HG02759 (cell line): Measurements from ENCODE around the gene HLA-DRB1.
"Not testable (repeated sequence)": the region's sequence is repeated elsewhere in the genome, so short reads cannot be mapped to it uniquely, and the experiment has no call there.

Experiments used
- ATAC-seq: cut with Tn5 transposase; IDR thresholded peaks from one replicate; pipeline ENCODE4 v1.9.1; 2021; ENCODE audit warnings: mild to moderate bottlenecking, moderate library complexity; ENCODE audit not compliant: unreplicated experiment

The HLA-DRB1 gene

DNA sequence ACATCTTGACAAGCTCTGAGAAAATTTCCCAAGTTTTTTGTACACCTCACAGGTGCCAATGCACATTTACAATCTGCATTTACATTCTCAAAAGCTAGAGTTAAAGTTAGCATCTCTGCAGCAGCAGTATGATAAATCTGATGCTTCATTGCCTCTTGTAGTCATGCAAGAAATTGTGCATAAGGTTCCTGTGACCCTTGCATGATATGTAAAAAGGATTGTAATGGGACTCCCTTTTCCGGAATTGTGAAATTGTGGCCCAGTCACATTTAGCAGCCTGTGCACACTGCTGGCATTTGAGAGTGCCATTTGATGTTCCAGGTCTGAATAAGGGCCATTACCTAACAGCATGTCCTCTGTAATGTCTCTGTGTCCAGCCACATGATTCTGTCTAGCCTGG is 24.1 kb downstream of the HLA-DRB1 start:
- ATAC-seq, result no peak

DNA sequence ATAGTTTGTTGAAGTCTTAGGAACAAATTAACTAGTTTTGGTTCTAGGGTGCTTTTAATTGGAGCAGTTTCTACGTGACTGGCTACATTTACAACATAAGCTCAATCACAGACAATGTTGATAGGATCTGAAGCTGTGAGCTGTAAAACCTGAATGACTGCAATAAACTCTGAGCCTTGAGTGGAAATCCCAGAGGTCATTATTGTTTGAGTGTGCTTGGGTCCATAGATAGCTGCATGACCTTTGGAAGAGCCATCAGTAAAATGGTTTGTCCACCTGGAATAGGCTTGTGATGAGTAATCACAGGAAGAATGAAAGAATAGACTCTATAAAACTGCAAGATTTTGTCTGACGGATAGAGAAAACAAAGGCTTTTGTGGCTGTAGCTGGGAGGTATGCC is 26.7 kb downstream of the HLA-DRB1 start:
- ATAC-seq, result no peak

DNA sequence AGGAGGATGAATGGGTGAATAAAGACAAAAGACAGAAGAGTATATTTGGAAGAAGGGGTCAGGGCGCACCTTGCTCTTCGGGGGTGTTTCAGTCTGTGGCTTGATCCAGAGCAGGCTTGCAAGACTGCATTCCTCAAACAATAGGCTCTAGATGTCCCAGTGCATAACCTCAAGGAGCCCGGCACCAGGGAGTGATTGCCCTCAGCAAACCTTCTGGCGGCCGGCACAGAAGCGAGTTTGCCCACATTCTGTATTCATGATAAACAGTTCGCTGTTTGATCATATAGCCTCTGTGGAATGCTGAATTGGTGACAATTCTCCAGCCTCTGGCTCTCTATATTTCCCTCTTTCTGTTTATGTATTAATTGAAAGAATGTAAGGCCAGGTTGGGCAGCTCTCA is 29.9 kb downstream of the HLA-DRB1 start:
- no peak for ATAC-seq

DNA sequence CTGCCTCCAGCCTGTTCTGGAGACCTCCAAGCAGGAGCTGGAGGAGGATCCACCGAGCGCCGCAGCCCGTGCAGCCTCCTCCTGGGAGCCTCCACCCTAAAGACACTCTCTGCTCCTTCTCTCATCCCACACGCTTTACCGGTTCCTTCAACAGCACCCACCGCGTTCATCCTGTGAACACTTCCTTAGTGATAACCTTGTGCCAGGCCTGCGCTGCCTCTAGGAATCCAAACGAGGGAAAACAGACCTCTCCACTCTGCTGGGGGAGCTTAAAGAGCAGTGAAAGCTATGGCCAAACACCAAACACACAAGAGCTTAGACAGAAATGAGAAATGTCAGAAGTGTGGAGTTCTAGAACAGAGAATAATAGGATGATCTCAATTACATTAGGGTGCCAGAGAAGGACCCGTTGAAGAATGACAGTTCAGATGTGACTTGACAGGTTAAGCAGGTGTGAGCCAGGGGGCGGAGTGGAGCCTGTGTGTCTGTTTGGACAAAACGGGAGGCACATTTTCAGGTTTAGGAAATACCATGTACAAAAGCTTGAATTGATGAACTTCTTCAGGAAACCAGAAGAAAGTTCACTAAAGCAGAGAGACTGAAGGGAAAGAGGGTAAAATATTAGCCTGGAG is 31.1 kb downstream of the HLA-DRB1 start:
- no peak for ATAC-seq

DNA sequence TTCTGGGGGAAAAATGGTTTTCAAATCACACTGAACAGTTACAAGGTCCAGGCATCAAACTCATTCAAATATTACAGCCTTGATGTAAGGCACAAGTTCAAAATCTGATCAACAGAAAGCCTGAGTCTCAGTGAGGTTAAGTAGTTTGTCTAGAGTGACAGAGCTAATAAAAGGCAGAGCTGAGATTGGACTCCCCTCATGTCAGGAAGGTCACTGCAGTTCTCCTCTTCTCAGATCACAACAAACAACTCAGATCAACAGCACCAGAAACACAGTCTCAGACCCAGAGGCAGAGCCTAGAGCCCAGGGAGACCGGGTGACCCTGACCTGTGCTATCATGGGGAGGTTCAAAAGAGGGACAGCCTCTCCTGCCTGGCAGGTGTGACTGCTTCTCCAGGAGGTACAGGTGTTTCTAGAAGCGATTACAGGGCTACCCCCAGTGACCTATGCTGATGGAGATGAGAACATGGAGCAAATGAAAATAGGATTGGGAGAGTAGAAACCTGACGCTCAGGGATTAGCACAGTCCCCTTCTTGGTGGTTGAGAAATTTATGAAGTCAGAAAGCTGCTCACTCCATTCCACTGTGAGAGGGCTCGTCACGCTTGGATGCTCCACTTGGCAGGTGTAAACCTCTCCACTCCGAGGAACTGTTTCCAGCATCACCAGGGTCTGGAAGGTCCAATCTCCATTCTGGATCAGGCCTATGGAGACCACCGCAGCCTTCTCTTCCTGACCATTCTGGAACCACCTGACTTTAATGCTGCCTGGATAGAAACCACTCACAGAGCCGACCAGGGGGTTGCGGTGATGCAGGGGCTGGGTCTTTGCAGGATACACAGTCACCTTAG is 35.3 kb downstream of the HLA-DRB1 start:
- no peak for ATAC-seq

DNA sequence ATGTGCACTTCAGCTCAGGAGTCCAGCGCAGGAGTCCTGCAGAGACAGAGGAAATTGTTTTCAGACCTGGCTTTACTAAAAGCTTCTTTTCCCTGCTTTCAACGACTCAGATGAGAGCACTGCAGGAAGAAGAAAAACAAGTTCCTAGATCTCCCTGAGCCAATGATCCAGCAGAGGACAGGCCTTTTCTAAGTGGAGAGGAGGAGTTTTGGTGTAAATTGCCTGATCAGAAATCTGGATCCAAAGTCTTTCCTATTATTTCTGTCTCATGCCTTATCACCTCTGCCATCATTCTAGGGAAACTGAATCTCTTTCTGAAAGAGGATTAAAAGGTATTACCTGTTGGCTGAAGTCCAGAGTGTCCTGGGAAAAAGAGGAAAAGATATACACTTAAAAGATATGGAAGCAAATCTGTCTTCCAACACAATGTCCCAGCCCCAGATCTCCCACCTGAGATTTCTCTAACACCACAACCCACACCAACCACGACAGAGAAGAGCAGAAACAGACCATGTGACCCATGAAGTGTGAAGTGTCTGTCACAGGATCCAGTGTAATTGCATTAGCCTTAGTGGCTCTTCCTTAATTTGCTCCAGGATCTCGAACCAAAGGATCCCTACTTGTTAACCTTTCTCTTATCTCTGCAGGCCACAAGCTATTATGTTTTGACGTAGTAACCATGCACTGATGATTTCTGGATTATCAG is 36.5 kb downstream of the HLA-DRB1 start:
- no peak for ATAC-seq

DNA sequence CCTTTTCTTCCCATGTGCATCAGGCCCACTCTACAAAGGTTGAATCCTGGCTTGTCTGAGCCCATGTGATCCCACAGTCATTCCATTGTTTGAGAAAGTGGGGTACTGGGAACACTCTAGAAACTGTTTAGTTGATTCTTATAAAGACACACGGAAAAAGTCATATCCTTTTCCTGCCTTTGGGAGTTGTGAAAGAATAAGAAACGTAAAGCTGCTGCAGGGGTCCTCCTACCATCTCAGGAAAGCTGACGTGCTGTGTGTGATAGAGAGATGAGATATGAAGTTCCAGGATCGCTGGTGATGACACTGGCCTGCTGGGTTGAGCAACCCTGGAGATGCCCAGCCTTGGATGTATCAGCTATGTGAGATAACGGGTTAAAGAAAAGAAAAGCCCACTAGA is 38.2 kb downstream of the HLA-DRB1 start:
- ATAC-seq, result no peak

DNA sequence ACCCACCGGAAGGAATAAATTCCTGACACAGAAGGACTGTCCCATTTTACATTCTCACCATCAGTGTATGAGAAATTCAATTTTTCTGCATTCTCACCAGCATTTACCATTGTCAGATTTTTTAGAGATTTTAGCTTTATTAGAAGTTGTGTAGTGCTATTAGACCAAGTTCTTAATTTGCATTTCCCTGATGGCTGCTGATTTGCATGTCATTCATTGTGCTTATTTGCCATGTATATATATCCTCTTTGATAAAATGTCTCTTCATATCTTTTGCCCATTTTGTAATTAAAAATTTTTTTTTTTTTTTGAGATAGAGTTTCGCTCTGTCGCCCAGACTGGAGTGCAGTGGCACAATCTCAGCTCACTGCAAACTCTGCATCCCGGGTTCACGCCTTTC is 49.8 kb downstream of the HLA-DRB1 start:
- ATAC-seq, result no peak

DNA sequence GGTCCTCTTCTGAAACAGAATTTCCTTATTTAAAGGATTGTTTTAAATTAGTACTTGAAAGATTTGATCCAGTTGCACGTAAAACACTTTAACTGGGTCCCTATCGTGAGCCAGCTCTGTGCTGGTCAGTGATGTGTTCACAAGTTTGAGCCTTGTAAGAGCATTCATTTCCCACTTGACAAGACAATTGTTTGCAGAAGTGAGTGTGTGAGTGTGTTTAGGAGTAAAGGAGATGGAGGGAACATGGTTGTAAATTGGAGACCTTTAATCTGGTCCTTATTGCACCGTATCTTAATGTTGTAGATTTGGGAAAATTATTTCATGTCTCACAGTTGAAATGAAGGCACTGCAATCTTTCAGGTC is 59.2 kb downstream of the HLA-DRB1 start:
- not testable (repeated sequence) for ATAC-seq

DNA sequence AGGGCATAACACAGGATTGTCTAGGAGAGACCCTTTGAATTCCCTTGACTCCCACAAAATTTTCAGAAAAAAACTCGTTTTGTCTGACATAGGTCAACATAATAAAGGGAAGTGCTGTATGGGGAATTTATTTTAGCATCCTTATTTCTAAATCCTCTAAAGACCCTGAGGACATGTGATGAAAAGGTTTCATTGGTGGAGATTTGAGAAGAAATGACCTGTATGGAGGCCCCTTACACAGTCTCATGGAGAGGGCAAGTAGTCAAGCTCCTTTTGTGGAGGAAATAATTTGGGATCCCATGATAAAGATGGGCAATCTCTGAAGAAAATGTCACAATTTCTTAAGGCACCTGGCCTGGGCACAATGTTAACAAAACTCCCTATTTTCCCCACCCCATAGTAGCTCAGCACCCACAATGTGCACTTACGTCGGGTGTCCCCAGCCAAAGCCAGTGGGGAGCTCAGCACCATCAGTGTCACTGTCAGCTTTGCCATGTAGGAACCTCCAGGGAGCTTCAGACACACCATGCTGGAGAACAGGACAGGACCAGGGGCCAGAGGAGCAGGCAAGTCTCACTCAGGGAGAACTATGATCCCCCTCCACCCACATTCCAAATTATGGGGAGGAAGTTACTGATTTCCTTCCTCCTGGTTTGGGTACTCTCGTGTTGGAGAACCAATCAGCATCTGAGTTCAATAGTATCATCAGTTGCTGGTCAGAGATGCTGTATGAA is 59.8 kb downstream of the HLA-DRB1 start, which contains the start of gene HLA-DRB5:
TSS of gene HLA-DRB5 (minus strand) at position 591 of the 734 bp plus-strand sequence. CDS start at position 528, 63 bp downstream.
- ATAC-seq, result no peak
